ENCODE measurements around the gene ZBTB7C.

Gene ZBTB7C

DNA sequence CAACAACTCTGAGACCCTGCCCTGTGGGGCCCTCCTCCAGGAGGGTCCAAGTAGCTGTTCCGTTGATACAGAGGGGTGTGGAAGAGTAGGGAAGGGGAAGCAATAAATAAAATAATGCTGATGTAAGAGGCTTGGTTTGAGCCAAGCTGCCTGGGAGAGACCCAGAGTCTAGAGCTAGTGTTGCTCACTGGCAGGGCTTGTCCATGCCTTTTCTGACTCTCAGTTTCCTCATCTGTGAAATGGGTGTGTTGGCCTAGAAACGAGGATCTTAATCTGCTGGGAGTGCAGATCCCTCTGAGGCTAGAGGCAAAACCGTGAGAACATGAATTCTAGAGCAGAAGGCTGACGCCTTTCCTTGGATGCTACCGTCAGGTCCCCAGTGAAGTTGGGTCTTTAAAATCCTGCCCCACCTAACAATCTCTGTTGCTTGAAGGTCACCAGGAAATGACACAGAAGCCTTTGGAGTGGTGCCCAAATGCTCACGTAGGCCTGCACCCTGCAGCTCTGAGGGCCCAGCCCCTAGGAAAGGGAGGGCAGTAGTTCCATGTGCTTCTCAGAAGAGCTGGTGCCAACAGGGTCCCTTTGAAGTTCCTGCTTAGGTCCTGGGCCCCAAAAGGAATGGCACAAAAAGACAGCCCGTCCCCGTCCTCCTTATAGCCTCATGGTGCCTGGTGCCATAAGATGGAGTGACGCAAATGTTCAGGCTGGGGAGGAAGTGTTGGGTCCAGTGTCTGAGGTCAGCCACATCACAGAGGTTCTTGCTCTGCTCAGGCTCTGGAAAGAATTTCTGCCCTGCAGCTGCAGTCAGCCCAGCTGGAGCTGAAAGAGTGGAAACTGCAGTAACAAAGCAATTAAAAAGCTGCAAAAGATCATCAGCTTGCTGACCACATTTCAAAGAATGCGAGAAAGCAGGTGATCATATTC lies 405.5 kb downstream of the ZBTB7C start:
- no peak for DNase-seq

DNA sequence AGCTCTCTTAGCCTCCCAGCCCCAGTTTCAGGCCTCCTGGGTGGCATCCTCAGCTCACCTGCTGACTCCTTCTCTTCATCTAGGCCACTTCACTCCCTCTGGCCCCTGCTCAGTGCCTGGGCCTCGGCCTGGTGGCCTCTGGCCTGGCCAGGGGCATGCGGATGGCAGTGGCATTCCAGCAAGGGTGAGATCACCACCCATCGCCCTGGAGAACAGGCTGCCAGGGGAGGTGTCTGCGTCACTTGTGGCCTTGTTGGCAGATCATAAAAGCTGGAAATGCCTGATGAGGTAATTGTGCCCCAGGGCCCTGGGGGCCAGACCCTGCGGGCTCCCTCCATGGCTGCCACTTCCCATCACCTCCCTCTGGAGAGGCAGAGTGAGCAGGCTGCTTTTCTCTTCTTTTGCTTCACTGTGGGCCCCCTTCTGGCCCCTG lies 406.2 kb downstream of the ZBTB7C start:
- no peak for DNase-seq

DNA sequence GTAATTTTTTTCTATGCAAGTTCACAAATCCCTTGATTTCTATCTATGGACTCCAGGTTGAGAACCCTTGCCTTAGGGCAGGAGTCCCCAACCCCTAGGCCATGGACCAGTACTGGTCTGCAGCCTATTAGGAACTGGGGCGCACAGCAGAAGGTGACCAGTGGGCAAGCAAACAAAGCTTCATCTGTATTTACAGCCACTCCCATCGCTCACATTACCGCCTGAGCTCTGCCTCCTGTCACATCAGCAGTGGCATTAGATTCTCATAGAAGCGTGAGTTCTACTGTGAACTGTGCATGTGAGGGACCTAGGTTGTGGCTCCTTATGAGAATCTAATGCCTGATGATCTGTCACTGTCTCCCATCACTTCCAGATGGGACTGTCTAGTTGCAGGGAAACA lies 408.5 kb downstream of the ZBTB7C start:
- no peak for DNase-seq

DNA sequence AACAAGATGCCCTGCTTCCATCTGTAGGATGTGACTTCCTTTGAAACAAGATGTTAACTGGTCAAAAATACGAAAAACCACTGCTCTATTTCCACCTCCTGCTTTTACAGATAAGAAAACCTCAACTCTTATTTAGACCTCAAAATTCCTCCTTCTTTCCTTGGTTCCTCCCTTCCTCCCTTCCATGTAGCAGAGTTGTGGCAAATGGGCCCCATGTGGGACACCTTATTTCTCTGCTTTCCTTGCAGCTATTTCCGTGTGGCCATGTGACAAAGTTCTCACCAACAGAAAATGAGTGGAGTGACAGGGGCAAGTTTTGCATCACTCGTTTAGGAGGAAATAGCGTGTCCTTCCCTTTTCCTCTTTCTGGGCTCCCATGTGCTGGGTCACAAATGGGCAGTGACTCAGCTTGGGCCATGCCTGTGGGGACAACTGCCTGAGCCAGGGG lies 409.4 kb downstream of the ZBTB7C start:
- DNase-seq = peak; percentile 94

DNA sequence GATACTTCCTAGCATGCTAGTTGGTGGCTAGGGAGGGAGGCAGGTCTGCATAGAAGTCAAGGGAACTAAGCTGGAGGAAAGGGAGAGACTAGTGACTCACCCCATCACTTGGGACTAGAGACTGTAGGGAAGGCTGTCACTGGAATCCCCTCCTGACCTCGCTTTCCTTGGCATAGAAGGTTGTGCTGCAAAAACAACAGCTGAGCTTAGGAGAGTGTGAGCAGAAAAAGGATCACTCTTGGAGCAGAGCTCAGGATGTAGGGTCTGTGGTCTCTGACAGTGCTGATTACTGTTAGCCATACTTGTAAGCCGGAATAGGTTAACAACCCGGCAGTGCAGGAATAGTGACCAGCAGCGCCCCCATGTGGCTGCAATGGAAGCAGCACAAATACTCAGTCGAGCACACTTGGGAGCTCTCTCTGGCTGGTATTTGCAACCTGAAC lies 411.8 kb downstream of the ZBTB7C start:
- peak; percentile 32 for DNase-seq

DNA sequence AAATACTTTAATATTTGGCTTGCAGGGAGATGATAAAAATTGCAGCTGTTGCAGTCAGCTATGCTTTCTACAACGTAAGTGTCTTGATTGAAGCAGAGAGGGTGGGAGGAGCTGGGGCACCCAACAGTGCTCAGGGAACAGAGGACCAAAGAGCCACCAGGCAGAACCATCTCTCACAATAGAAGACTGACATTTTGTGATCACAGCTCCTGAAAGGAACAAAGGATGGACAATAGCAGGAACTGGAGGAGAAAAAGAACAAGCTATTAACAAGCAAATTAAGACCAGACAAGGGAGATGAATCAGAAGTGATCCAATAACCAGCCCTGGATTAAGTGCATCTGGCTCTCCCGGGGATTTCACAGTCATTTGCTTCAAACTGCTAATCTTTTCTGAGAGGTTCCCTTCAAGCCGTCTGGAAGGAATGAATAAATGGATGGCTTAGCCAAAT lies 413.1 kb downstream of the ZBTB7C start:
- no peak for DNase-seq

DNA sequence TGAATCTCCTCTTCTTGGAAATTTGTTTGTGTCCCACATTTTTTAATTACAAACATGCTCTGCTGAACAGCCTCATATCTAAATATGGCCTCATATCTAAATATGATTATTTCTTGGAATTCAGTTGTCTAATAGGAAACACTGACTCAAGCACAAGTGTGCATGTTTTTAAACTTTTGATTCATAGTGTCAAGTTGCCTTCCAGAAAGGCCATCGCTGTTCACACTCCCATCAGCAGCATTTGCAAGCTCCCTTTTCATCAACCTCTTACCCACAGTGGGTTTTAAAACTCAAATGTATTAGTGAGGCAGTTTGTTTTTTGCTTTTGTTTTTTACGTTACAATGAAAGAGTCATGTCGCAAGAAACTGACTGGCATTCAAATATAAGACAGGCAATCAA lies 413.5 kb downstream of the ZBTB7C start:
- no peak for DNase-seq

DNA sequence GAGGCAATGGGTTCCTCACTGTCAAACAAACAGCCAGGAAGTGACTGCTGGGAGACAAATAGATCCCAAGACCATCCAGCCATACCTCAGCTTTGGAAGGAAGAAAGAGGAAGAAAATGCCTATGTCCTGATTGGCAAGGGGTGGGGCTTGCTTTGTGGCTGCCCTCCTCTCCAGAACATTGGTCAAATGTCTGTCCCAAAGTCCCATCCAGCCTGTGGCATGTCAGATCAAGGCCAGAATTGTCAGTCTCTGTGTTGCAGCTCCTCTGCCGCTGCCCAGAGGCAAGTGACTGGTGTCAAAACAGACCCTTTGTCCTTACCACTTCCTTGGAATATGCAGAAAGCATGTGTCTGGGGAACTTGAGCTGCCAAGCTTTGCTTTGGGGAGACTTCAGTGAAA lies 415.8 kb downstream of the ZBTB7C start:
- DNase-seq = no peak

DNA sequence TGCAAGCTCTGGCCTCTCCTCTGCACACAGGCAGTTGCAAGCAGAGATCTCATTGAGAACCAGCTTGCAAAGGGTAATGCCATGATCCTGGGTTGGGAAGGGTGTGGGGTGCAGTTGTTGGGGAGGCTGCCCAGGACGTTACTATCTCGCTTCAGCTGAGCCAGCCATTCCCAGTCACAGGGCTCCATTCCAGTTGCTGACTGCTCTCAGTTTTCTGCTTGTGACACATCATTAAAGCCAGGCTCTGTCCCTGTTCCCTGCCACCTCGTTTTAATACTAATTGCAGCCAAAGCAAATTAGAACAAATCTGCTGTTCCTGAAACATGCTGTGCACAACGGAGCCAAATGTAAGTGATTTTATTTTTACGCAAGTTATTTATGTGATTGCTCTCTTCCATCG lies 416.2 kb downstream of the ZBTB7C start:
- DNase-seq = no peak

DNA sequence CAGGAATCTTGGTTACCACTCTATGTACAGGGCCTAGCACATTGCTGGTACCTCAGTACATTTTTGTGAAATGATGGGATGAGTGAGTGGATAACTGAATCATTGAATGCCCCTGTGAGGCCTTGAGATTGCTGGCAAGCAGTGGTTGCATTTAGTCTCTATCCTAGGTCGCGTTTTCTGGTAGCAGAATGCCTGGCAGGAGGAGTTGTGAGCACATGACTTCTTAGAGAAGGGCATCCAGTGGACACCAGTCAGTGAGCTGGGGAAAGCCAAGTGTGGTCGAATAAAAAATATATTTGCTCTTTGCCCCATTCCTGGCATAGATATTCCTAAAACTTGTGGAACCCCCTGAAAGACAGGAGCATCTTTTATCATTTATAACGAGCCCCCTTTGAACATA lies 416.9 kb downstream of the ZBTB7C start:
- no peak for DNase-seq

DNA sequence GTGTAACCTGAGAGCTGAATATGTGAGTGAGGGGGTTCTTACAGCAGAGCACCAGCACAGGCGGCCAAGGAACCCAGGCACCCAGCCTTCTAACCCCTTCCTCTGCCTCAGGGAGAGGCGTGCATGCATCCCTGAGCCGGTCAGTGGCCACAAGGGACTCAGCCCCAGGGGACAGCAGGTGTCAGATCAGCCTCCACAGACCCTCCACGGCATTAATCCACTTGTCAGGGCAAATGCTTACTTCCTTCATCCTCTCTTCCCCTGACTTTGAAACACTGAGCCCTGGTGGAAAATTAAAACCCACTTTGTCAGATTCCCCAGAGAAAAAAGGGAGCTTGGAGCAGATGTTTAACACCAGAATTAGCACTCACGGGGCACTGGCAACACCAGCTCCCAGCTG lies 418.2 kb downstream of the ZBTB7C start:
- DNase-seq = no peak

DNA sequence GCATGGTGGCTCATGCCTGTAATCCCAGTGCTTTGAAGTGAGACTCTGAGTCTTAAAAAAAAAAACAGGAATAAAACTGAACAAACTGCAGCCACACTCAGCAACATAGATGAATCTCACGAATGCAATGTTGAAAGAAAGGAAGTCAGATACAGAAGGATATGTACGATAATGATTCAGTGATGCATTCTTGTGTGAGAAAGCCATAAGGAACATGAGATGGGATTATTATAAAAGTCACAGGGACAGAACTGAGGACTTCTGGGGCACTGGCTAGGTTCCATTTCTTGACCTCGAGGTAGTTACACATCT lies 421.8 kb downstream of the ZBTB7C start:
- DNase-seq = no peak

DNA sequence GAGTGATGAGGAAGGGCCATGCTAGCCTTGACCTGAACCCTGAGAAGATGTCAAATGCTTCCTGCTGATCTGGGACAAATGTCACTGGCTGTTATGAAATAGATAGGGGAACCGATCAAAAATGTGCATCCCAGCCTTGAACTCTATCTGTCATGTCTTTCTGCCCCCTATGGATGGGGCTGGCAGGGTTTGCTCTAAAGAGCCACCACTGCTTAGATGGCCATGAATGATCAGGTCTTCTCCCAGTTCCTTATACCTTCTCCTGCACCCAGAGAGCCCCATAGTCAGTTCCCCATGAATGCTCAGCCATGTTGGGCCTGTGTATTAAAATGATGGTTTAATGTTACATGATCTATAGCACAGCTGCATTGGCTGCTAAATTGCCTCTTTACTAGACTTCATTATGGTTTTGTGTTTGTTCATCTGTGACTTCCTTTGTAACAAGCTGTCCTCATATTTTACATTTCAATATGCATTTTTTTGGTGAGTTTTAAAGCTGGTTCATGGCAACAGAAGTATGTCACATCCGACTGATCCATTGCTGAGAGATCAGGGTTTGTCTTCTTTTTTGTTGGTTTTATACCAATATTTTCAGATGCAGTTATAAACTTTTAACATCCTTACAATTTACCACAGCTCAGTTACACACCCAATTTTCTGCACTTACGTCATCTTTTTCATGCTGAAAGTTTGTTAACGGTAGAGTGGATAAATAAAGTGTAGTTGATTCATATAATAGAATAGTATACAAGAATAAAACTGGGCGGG lies 422.4 kb downstream of the ZBTB7C start:
- no peak for DNase-seq

DNA sequence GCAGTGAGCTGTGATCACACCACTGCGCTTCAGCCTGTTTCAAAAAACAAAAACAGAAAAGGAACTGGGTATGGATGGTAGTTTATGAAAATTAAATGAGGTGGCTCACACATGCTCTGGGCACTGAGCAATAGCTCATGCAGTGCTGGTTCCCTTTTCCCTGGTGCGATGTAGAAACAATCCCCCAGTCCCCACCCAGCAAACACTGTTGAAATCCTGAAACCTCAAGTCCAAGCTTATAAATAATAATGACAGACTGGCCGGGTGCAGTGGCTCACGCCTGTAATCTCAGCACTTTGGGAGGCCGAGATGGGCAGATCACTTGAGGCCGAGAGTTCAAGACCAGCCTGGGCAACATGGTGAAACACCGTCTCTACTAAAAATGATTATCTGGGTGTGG lies 423.3 kb downstream of the ZBTB7C start:
- DNase-seq = no peak

DNA sequence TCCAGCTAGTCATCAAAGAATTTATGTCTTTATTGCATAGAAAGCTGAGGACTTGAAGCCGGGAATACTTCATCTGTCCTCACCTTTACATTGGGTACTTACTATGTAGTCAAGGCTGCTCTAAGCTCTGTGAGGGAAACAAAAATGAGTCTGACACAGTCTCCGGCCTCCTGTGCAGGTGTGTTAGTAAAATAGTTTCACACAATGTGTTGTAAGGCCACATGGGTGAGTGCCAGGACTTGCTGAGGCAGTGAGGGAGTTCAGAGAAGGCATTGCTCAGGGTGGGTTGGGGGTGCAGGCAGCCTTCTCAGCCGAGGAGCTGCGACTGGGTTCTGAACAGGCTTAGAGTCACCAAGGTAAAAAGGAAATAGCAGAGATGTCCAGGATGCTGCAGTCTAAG lies 424.2 kb downstream of the ZBTB7C start:
- no peak for DNase-seq

DNA sequence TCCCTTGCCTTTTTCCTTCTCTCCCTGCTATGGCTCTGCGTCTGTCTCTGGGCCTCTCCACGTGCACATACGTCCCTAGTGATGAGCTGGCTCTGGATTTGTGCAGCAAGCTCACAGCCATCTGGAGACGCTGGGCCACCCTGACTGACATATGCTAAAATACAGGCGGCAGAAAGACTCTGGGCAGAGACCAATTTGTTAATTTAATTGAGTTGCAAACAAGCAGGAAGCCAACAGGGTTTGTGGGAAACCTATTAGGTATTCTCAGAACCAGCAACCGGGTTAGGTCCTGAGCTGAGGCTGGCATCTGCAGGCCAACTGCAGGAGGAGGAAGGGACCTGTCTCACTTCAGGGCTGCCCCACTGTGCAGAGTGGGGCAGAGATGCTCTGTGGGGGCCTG lies 425.2 kb downstream of the ZBTB7C start:
- DNase-seq = no peak

DNA sequence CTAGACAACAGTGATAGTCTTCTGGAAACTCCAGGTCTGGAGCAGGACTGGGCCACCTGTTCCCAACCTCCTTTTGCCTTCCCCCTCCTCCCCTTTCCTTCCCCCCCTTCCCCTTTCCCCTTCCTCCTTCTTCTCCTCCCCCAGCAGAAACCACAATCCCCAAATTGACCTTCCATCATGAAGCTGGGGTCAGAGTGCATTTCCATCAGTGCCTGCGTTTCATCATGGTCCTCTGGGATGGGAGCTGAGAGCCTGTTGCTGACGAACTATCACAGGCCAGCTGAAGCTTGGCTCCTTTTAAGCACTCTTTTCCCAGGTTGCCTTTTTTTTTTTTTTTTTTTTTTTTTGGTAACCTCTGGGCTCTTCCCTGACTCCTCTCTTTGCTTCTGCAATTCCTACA lies 426.1 kb downstream of the ZBTB7C start:
- no peak for DNase-seq

DNA sequence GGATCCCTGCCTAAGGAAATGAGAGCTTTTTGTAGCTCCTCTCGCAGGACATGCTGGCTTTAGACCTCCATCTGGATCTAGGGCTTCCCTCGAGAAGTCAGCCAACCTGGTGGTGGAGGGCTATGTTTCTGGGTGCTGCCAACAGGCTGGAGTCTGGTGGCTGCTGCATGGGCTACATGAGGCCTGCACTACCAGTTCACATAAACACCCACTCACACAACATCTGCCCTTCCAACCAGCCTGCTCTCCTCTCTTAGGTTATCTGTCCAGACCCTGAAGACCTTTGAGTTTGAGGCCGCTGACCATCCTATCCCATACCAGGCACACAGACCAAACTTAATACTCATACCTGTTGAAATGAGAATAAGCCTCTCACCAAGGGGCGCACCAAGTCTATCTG lies 427.4 kb downstream of the ZBTB7C start:
- no peak for DNase-seq

DNA sequence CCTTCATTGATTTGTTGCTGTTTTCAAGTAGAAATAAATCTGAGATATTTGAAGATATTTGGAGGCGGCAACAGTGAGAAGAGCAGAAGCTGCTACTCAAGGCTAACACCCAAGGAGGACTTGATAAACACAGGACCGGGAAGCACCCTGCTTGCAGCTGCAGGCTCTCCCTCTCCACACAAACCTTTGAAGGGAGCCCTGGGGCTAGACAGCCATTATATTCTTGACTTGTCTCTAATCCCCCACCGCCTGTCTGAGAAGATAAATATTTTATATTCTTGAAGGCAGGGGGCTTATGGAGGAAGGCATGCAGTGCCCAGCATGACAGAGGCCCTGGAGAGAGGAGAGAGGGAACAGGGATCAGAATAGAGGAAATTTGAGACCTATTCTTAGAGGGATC lies 427.9 kb downstream of the ZBTB7C start:
- DNase-seq = no peak

DNA sequence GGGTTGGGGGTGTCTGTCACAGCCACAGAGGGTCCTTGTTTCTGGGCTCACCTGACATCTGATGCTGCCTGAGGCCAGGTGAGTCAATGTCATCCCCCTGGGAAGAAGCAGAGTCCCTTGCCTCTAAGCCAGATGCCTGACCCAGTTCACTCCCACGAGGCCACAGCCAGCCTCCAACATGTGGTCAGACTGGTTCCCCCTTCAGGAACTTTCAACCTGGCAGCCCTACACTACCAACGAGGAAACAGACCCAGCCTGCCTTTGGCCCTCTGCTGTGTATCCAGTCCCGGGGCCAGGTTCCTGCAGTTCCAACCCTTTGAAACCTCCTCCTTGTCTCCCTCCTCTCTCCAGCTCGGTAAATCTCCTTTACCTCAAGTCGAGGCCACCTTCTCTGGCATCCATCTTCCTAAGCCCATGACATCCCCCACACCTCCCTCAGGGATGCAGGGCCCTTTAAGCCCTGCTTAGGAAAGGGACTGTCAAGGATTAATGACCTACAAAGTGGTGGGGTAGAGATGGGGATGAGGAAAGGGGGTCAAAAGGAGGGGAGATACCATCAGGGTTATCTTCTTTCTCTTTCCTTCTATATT lies 429.5 kb downstream of the ZBTB7C start:
- no peak for DNase-seq

DNA sequence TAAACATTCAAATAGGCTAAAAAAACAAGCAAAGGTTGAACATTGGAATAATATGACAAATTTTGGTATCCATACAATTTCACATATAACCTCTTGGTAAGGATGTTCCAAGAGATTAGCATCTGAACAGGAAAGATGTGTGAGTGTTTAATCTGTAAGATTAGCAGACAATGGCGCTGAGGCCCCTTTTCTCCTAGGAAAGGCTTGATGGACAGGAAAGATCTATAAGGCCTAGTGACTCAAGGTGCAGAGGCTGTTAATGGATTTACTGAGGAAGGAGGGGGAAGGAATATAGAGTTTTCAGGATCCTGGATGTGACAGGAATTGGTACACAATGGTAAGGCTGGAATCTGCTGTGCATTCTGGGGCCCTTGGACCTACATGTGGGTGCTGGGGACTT lies 430.6 kb downstream of the ZBTB7C start:
- no peak for DNase-seq

DNA sequence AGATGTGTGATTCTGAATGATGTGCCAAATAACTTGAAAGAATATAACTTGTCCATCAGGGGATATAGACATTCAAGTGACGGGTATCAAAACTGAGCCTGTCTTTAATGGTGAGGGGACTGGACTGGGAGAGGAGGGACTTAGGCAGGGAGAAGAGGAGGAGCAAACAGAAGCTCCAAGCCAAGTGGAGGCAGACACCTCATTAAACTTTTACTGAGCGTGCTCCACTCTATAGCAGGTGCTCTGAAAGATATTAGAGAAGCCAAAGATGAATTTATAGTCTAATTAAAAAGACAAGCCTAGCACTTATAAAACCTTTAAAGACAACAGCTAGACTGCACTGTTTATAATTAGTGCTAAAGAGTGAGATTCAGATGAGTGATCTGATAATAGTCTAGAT lies 431.0 kb downstream of the ZBTB7C start:
- DNase-seq = no peak
